A549 (cell line): ENCODE measurements around the gene FRS3.

Source experiments
- CTCF ChIP-seq: fragments of >200 bp; sonication (Bioruptor Twin); formaldehyde crosslinking; IDR thresholded peaks from 3 replicates; pipeline ENCODE4 v1.5.1; 2016
- HMGXB4 ChIP-seq: fragments of 250-450 bp; sonication (Bioruptor Pico); IDR thresholded peaks from 2 replicates; pipeline ENCODE4 v1.5.0; 2021; ENCODE audit warnings: mild to moderate bottlenecking, moderate library complexity, borderline replicate concordance
- MYC ChIP-seq: IDR thresholded peaks from 2 replicates; pipeline ENCODE4 v1.6.1; 2012; ENCODE audit warnings: mild to moderate bottlenecking, inconsistent platforms, low read length, improper control_type of control experiment, borderline replicate concordance
- NFE2L2 ChIP-seq: fragments of 150-350 bp; conservative IDR thresholded peaks from 2 replicates; pipeline ENCODE4 v1.6.1; 2014; ENCODE audit warnings: low read length
- NPAS2 ChIP-seq: fragments of 250-450 bp; sonication (Bioruptor Pico); IDR thresholded peaks from 2 replicates; pipeline ENCODE4 v1.8.0; 2022; ENCODE audit warnings: mild to moderate bottlenecking, moderate library complexity, borderline replicate concordance
- PBX3 ChIP-seq: IDR thresholded peaks from 2 replicates; pipeline ENCODE4 v1.6.1; 2012
- POLR2A ChIP-seq: IDR thresholded peaks from 2 replicates; pipeline ENCODE4 v1.6.1; 2012; ENCODE audit warnings: mild to moderate bottlenecking, low read length
- RAD21 ChIP-seq, 2 experiments: fragments of >200 bp in 1 of 2; sonication (Bioruptor Twin) in 1 of 2; formaldehyde crosslinking in 1 of 2; IDR thresholded peaks in 1 of 2; conservative IDR thresholded peaks in 1 of 2; 2 replicates in 1 of 2; 3 replicates in 1 of 2; pipeline ENCODE4 v1.6.1; 2012 to 2018; ENCODE audit warnings: inconsistent platforms in 1 of 2
- RNF2 ChIP-seq: fragments of 200-600 bp; sonication (generic); IDR thresholded peaks from 2 replicates; pipeline ENCODE4 v1.6.1; 2016; ENCODE audit warnings: low read depth, mild to moderate bottlenecking, antibody characterized with exemption, moderate library complexity, borderline replicate concordance
- SMC3 ChIP-seq: fragments of >200 bp; sonication (Bioruptor Twin); formaldehyde crosslinking; IDR thresholded peaks from 3 replicates; pipeline ENCODE4 v1.6.1; 2018; ENCODE audit warnings: inconsistent platforms
- SREBF2 ChIP-seq: fragments of 450-650 bp; IDR thresholded peaks from 2 replicates; pipeline ENCODE4 v1.6.1; 2014; ENCODE audit warnings: mild to moderate bottlenecking, moderate library complexity
- USF2 ChIP-seq: fragments of 450-650 bp; IDR thresholded peaks from 2 replicates; pipeline ENCODE4 v1.6.1; 2014; ENCODE audit warnings: antibody characterized with exemption
- ZFP36 ChIP-seq: fragments of 450-650 bp; IDR thresholded peaks from 2 replicates; pipeline ENCODE4 v1.6.1; 2014; ENCODE audit warnings: borderline replicate concordance; ENCODE audit not compliant: partially characterized antibody

GRCh38 chr6:41722969-41723529, 56.7 kb downstream of the FRS3 start:
- TF ChIP-seq CTCF (no peak), SMC3 (no peak), NFE2L2 (no peak), NPAS2 (no peak), SREBF2 (no peak), MYC (no peak), HMGXB4 (no peak), RAD21 (conservative IDR thresholded peaks at IDR 0.05 in 1 of 2, IDR thresholded peaks at IDR 0.05 in 1 of 2) (no peak), POLR2A (no peak), USF2 (no peak), PBX3 (no peak), ZFP36 (no peak), RNF2 (no peak)
